Natural killer cell (primary cell): ENCODE measurements around the gene PHLDB1. TPM values are rescaled to one million over a fixed set of nuclear protein-coding genes. Genes with fewer than 3 reads are reported as not detected.

Experiments used
- ATAC-seq, 3 donors: fragments of 150-1000 bp in 2 of 3; fragments of 200-7000 bp in 1 of 3; cut with Tn5 transposase; 1 replicate in 1 of 3; 2 replicates in 2 of 3; pipeline ENCODE4 v1.10.0; 2021; ENCODE audit warnings: mild to moderate bottlenecking in 2 of 3, moderate library complexity in 2 of 3
- DNase-seq, 2 donors: peaks; one replicate each; pipeline versions ENCODE4 v3.0.0 to v3.0.0-alpha.2; 2013 to 2021; ENCODE audit warnings: mixed read lengths in 1 of 2
- H3K27ac ChIP-seq: one replicate; pipeline ENCODE4 v1.5.1; 2013; ENCODE audit warnings: mild to moderate bottlenecking, low read length
- H3K27me3 ChIP-seq: one replicate; pipeline ENCODE4 v1.6.1; 2013; ENCODE audit warnings: low read length; ENCODE audit not compliant: control insufficient read depth, insufficient read depth
- H3K36me3 ChIP-seq: one replicate; pipeline ENCODE4 v1.6.1; 2013; ENCODE audit warnings: low read length; ENCODE audit not compliant: control insufficient read depth, insufficient read depth
- H3K4me1 ChIP-seq: one replicate; pipeline ENCODE4 v1.6.1; 2013; ENCODE audit warnings: low read length; ENCODE audit not compliant: control insufficient read depth, insufficient read depth
- H3K4me3 ChIP-seq: one replicate; pipeline ENCODE4 v1.5.1; 2013; ENCODE audit warnings: low read length
- H3K9me3 ChIP-seq: one replicate; pipeline ENCODE4 v1.6.1; 2013; ENCODE audit warnings: low read length; ENCODE audit not compliant: control insufficient read depth, insufficient read depth
- H3K27ac Mint-ChIP-seq, 2 donors: one replicate each; pipeline ENCODE4 v1.8.0; 2022; ENCODE audit warnings: mild to moderate bottlenecking in 2 of 2, mixed read lengths in 2 of 2, moderate library complexity in 1 of 2
- H3K27me3 Mint-ChIP-seq, 2 donors: one replicate each; pipeline ENCODE4 v1.8.0; 2022; ENCODE audit warnings: low read depth in 2 of 2, mixed read lengths in 2 of 2
- H3K36me3 Mint-ChIP-seq: one replicate; pipeline ENCODE4 v1.8.0; 2022; ENCODE audit warnings: mixed read lengths
- H3K4me1 Mint-ChIP-seq, 2 donors: one replicate each; pipeline ENCODE4 v1.8.0; 2022; ENCODE audit warnings: mixed read lengths in 2 of 2
- H3K4me3 Mint-ChIP-seq: one replicate; pipeline ENCODE4 v1.8.0; 2022; ENCODE audit warnings: mild to moderate bottlenecking, moderate library complexity, mixed read lengths
- H3K9me3 Mint-ChIP-seq, 2 donors: one replicate each; pipeline ENCODE4 v1.8.0; 2022; ENCODE audit warnings: mixed read lengths in 2 of 2
- CTCF ChIP-seq: fragments of 200-600 bp; IDR thresholded peaks from one replicate; pipeline ENCODE4 v1.8.0; 2022; ENCODE audit warnings: antibody characterized with exemption
- WGBS: methylation state at CpG from one replicate; pipeline ENCODE4 v1.1.7; 2013; ENCODE audit warnings: missing lambda C conversion rate; ENCODE audit not compliant: insufficient coverage; 5-methylcytosine and 5-hydroxymethylcytosine counted together
- intact Hi-C: fragments of 100-400 bp; cut with micrococcal nuclease; formaldehyde crosslinking; loops from one replicate; pipeline ENCODE4 v1.14.2; 2022
- total RNA-seq, 4 donors: library from RNA; stranded (reverse); fragments of 120-200 nt in 1 of 4; gene quantifications; one replicate each; pipeline versions ENCODE4 v1.2.3 to v1.2.4, GENCODE V29; 2013 to 2022

Gene PHLDB1
- total RNA-seq, 3 donors from 2014 or later (not counting 1 experiment from before 2014, with no cell fraction given) = 0.75 to 1.1 (median 0.95) TPM

- Mint-ChIP-seq H3K9me3 (no peaks in the 10 kb centered on the region), H3K27ac (no peak overlapping the region), H3K36me3 (no peaks in the 10 kb centered on the region), H3K27me3 (peaks cover 0 to 6% of the 10 kb centered on the region in 2 donors), H3K4me1 (peaks cover under 1 to 1% of the 10 kb centered on the region in 2 donors), H3K4me3 (no peak overlapping the region)
- ATAC-seq (no peak), DNase-seq (no peak)
- intact Hi-C loops = no loop called here
- peaks cover 5% of the 10 kb centered on the region for H3K4me1 ChIP-seq
- no peaks in the 10 kb centered on the region for H3K9me3 ChIP-seq
- H3K4me3 ChIP-seq = no peak overlapping the region
- no peak overlapping the region for H3K27ac ChIP-seq
- peaks cover 4% of the 10 kb centered on the region for H3K27me3 ChIP-seq
- TF ChIP-seq CTCF = no peak
- 82% methylated on average over 2 of the region's 2 CpGs for WGBS
- no peaks in the 10 kb centered on the region for H3K36me3 ChIP-seq
Measured at GRCh38 chr11:118625976-118626375, 18.6 kb downstream of the PHLDB1 start.

GRCh38 chr11:118627566-118627965 is 20.2 kb downstream of the PHLDB1 start:
- H3K9me3 ChIP-seq = no peaks in the 10 kb centered on the region
- no peaks in the 10 kb centered on the region for H3K36me3 Mint-ChIP-seq
- no peak for ATAC-seq
- DNase-seq = no peak
- no peaks in the 10 kb centered on the region for H3K27me3 ChIP-seq
- no peak overlapping the region for H3K4me3 Mint-ChIP-seq
- no peaks in the 10 kb centered on the region for H3K36me3 ChIP-seq
- no peaks in the 10 kb centered on the region for H3K9me3 Mint-ChIP-seq
- 93% methylated on average over 10 of the region's 10 CpGs for WGBS
- H3K27ac ChIP-seq = no peak overlapping the region
- intact Hi-C loops = no loop called here
- no peak for TF ChIP-seq CTCF
- peaks cover 0 to 4% of the 10 kb centered on the region in 2 donors for H3K27me3 Mint-ChIP-seq
- H3K27ac Mint-ChIP-seq = no peak overlapping the region
- no peaks in the 10 kb centered on the region for H3K4me1 ChIP-seq
- no peaks in the 10 kb centered on the region for H3K4me1 Mint-ChIP-seq
- H3K4me3 ChIP-seq = no peak overlapping the region

- H3K4me3 Mint-ChIP-seq = no peak overlapping the region
- H3K27ac ChIP-seq = no peak overlapping the region
- no peak overlapping the region for H3K27ac Mint-ChIP-seq
- H3K27me3 Mint-ChIP-seq = peaks cover 0 to 2% of the 10 kb centered on the region in 2 donors
- TF ChIP-seq CTCF = no peak
- ATAC-seq = no peak
- no peaks in the 10 kb centered on the region for H3K9me3 Mint-ChIP-seq
- H3K36me3 ChIP-seq = no peaks in the 10 kb centered on the region
- DNase-seq = no peak
- no peaks in the 10 kb centered on the region for H3K4me1 ChIP-seq
- H3K4me3 ChIP-seq = no peak overlapping the region
- no peaks in the 10 kb centered on the region for H3K36me3 Mint-ChIP-seq
- H3K9me3 ChIP-seq = no peaks in the 10 kb centered on the region
- 95% methylated on average over 20 of the region's 20 CpGs for WGBS
- intact Hi-C loops = no loop called here
- H3K27me3 ChIP-seq = no peaks in the 10 kb centered on the region
- H3K4me1 Mint-ChIP-seq = no peaks in the 10 kb centered on the region
Measured at GRCh38 chr11:118628031-118628430, 20.6 kb downstream of the PHLDB1 start.

- Mint-ChIP-seq H3K4me1 (no peaks in the 10 kb centered on the region), H3K36me3 (no peaks in the 10 kb centered on the region), H3K27me3 (peaks cover 0 to 2% of the 10 kb centered on the region in 2 donors), H3K27ac (no peak overlapping the region), H3K9me3 (no peaks in the 10 kb centered on the region), H3K4me3 (no peak overlapping the region)
- Histone ChIP-seq H3K27ac (no peak overlapping the region), H3K9me3 (no peaks in the 10 kb centered on the region), H3K27me3 (no peaks in the 10 kb centered on the region), H3K36me3 (no peaks in the 10 kb centered on the region), H3K4me1 (no peaks in the 10 kb centered on the region), H3K4me3 (no peak overlapping the region)
- DNase-seq = no peak
- no peak for TF ChIP-seq CTCF
- intact Hi-C loops = no loop called here
- no peak for ATAC-seq
- WGBS = 81% methylated on average over 12 of the region's 13 CpGs
Measured at GRCh38 chr11:118628432-118628831, 21.0 kb downstream of the PHLDB1 start.
